GM20000 (cell line): ENCODE results near the gene PPP2R2B.
"Not testable (repeated sequence)": the region's sequence is repeated elsewhere in the genome, so short reads cannot be mapped to it uniquely, and the experiment has no call there.

Source experiments
- DNase-seq: peaks from one replicate; pipeline ENCODE4 v3.0.0; 2012; ENCODE audit warnings: low spot score
- TF ChIP-seq, protein P1 (sequence below): IDR thresholded peaks from 2 replicates; pipeline ENCODE4 v1.5.1; 2012; ENCODE audit warnings: mild to moderate bottlenecking, control low read depth; ENCODE audit errors: extremely low read depth, missing control alignments

PPP2R2B gene

DNA sequence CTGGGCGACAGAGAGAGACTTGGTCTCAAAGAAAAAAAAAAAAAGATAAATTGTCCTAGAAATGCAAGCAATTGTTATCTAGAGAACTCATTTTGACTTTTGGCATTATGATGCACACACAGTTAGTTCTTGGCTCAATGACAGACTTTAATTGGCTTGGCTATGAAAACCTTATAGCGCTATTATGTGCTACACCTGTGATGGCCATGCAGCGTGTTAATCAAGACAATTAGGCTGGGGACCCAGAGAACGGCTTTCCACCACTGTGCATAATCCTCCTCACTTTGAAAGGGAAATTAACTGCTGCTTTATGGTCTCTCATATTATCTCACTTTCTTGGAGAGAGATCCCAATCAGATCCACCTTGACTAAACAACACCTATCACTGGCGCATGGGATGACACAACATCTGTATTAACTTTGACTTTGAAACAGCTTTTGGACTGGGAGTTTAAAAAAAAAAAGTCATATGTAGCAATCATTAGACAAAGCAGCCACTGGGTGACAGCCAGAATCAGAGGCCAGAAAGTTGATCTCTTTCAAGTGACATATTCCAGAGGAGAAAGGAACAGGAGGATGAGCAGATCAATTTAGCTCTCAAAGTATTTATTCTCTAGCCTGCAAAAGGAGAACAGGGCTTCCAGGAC, 132.5 kb downstream of the PPP2R2B start:
- TF ChIP-seq, protein P1, sequence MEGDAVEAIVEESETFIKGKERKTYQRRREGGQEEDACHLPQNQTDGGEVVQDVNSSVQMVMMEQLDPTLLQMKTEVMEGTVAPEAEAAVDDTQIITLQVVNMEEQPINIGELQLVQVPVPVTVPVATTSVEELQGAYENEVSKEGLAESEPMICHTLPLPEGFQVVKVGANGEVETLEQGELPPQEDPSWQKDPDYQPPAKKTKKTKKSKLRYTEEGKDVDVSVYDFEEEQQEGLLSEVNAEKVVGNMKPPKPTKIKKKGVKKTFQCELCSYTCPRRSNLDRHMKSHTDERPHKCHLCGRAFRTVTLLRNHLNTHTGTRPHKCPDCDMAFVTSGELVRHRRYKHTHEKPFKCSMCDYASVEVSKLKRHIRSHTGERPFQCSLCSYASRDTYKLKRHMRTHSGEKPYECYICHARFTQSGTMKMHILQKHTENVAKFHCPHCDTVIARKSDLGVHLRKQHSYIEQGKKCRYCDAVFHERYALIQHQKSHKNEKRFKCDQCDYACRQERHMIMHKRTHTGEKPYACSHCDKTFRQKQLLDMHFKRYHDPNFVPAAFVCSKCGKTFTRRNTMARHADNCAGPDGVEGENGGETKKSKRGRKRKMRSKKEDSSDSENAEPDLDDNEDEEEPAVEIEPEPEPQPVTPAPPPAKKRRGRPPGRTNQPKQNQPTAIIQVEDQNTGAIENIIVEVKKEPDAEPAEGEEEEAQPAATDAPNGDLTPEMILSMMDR = no peak
- DNase-seq = no peak

DNA sequence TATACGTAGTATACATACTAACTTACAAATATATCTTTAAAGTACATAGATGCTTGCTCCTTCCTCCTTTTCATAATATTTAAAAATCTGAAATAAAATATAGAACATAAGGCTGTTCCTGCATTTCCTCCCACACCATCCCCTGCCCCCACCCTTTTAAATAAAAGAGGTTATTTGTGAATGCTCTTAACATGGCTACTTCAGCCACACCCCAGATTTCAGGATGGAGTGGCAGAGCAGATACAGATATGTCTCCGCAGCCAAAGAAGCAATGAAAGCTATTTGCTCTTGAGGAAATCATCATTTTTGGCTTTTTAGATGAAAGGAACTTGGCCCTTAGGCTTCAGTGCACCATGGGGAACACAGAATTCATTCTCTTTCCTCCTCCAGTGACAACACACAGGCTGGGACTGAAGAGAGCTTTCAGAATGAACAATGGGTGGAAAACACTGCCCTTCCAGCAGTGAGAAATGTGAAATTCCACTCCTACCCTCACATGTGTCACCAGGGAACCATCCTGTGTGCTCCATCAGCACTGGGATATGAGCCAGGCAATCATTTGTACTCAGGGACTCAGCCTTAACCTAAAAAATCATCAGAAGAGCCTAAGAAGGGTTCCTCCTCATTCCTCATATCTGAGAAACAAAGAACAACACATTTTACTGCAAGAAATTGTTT, 134.3 kb downstream of the PPP2R2B start:
- TF ChIP-seq, protein P1 = no peak
- no peak for DNase-seq

DNA sequence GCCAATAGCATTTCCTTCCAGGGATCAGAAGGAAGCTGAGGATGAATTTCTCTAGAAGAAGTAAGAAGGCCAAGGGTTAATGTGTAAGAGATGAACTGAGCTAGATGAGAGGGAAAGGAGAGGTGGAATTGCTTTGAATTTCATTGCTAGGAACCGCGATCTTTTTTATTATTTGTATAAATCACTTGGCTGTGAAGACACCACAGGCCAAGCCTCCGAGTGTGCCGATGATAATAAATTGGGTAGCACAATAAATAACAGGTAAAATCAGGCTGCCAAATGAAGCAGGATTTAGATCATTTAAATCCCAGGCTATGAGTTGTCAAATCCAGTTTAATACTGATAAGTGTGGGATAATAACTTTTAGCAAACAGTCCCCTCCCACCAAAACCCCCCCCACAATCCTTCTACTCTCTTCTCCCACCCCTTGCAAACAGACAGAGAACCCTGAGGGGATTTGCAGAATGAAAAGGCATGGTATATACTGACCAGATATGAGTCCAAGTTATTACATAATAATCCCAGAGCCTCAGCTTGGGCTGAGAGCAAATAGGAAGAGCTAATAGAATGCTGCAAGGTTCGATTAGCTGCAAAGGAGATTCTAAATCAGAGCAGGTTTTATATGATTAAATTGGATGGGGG, 143.5 kb downstream of the PPP2R2B start:
- DNase-seq = no peak
- TF ChIP-seq, protein P1 = no peak

DNA sequence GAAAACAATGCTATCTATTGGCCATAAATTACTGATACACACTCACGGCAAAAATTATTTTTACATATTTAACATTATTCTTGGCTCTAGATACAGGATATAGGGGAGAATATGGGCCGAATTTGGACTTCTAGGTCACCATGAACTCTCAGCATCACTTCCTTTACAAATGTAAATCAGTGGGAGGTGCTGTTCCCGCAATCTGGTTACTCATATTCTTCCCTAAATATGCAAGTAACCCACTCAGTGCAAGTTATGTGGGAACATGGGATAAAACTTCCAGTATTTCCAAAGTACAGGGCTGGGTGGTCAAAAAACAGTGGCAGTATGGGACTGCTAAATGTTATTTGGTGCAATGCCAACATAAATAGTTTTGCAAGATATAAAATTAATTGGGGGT, 145.6 kb downstream of the PPP2R2B start:
- TF ChIP-seq, protein P1 = no peak
- DNase-seq = no peak

DNA sequence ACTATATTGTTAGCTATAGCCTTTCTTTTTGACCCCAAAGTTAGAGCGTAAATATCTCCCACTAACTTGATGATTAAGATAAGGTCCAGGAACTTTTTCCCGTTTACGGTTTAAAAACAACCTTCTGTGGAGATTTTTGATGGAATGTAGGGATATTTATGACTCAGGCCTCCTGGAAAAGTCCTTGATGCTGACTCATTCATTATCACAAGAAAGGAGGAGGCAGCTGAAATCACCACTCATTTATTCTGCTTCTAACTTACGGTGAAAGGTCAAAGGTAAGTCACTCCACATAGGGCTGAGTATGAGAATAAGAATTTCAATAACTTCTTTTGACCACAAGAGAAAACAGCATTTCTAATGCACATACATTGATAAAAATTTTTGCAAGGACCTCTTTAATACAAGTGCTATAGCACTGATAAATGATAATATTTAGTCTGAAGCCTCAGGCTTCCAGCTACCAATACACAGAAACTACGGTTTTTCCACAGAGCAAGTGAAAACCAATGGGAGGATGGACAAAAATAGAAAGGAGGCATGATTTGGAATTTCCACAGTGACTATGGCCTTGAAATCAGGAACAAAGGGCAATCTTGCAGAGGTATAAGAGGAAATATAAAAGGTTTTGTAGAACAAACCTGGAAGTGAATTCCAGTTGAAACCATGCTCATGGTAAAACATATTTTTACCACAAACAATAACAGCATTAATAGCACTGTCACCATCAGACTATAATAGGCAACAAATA, 146.5 kb downstream of the PPP2R2B start:
- TF ChIP-seq, protein P1 = no peak
- DNase-seq = no peak

DNA sequence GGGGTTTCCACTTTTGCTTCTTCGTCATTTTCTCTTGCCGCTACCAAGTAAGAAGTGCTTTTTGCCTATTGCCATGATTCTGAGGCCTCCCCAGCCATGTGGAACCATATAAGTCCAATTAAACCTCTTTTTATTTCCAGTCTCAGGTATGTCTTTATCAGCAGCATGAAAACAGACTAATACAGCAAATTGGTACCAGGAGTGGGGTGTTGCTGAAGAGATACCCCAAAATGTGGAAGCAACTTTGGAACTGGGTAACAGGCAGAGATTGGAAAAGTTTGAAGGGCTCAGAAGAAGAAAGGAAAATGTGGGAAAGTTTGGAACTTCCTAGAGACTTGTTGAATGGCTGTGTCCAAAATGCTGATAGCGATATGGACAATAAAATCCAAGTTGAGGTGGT, 149.8 kb downstream of the PPP2R2B start:
- not testable (repeated sequence) for DNase-seq

DNA sequence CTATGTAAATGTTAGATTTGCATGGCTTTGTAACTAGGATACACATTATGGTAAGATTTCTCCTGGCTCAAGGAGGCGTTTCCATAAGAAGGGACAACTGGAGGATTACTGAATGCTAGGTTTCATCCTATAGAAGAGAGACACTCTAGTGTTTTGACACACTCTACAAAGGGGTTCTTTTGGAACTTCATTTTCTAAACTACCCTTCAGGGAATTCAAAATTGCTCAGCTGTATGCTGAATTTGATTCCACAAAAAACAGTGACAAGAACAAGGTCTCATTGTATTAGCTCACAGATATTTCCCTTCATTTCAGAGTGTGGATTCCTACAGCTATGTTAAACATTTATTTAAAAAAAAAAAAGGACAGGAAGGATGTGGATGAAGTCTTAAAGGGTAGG, 151.7 kb downstream of the PPP2R2B start:
- TF ChIP-seq, protein P1 = no peak
- no peak for DNase-seq
